SK-N-SH (cell line): ENCODE measurements around the gene BRAF. TPM values are rescaled to one million over a fixed set of nuclear protein-coding genes. Genes with fewer than 3 reads are reported as not detected.

Experiments used
- CTCF ChIA-PET: fragments of 300-600, 350-600 bp; formaldehyde crosslinking; extraction: SDS; loops from one replicate; lab custom pipeline; 2021; lab: Yijun Ruan, JAX
- POLR2A ChIA-PET: fragments of 350-600 bp; sonication (Branson Sonifier 250); formaldehyde crosslinking; extraction: SDS; loops from one replicate; lab custom pipeline; 2020; ENCODE audit warnings: antibody characterized with exemption, inconsistent platforms; lab: Yijun Ruan, JAX
- DNase-seq: peaks from one replicate; pipeline ENCODE4 v3.0.0; 2012
- H2AFZ ChIP-seq: fragments of 200-600 bp; sonication (generic); 2 replicates; pipeline ENCODE4 v1.8.1; 2016; ENCODE audit warnings: antibody characterized with exemption, mild to moderate bottlenecking, low read depth
- H3F3A ChIP-seq: fragments of 200-600 bp; sonication (generic); replicated peaks from 2 replicates; pipeline ENCODE3; 2016; ENCODE audit warnings: antibody characterized with exemption, mild to moderate bottlenecking; ENCODE audit not compliant: insufficient read depth
- H3K27ac ChIP-seq, 2 experiments: fragments of 200-500 bp in 1 of 2; fragments of 200-600 bp in 1 of 2; sonication (Bioruptor generic) in 1 of 2; sonication (generic), shearing (Covaris generic) in 1 of 2; 2 replicates each; pipeline versions ENCODE4 v1.5.1 to v1.6.1; 2014 to 2016; ENCODE audit warnings: low read depth in 2 of 2, inconsistent platforms in 1 of 2, low read length in 1 of 2, mild to moderate bottlenecking in 1 of 2, mixed read lengths in 1 of 2
- H3K27me3 ChIP-seq: fragments of 200-600 bp; sonication (generic), shearing (Covaris generic); 2 replicates; pipeline ENCODE4 v1.6.1; 2016; ENCODE audit warnings: mixed run types; ENCODE audit not compliant: insufficient read depth
- H3K36me3 ChIP-seq, 2 experiments: fragments of 200-500 bp in 1 of 2; fragments of 200-600 bp in 1 of 2; sonication (Bioruptor generic) in 1 of 2; sonication (generic) in 1 of 2; replicated peaks in 1 of 2; 2 replicates each; pipeline versions ENCODE3 to v1.5.1; 2014 to 2016; ENCODE audit warnings: low read length in 1 of 2, mild to moderate bottlenecking in 1 of 2; ENCODE audit not compliant: insufficient read depth in 2 of 2, control insufficient read depth in 1 of 2
- H3K4me1 ChIP-seq, 2 experiments: fragments of 200-500 bp in 1 of 2; fragments of 200-600 bp in 1 of 2; sonication (Bioruptor generic) in 1 of 2; sonication (generic), shearing (Covaris generic) in 1 of 2; 2 replicates each; pipeline versions ENCODE4 v1.5.1 to v1.6.1; 2014 to 2016; ENCODE audit warnings: low read depth in 1 of 2, low read length in 1 of 2, mixed run types in 1 of 2; ENCODE audit not compliant: insufficient read depth in 2 of 2, control insufficient read depth in 1 of 2
- H3K4me2 ChIP-seq: fragments of 200-600 bp; sonication (generic), shearing (Covaris generic); 2 replicates; pipeline ENCODE4 v1.6.1; 2017; ENCODE audit warnings: mixed run types
- H3K4me3 ChIP-seq, 2 experiments: fragments of 200-500 bp in 1 of 2; fragments of 200-600 bp in 1 of 2; sonication (Bioruptor generic) in 1 of 2; sonication (generic), shearing (Covaris generic) in 1 of 2; 2 replicates each; pipeline versions ENCODE4 v1.5.1 to v1.8.1; 2014 to 2016; ENCODE audit warnings: low read depth in 2 of 2, inconsistent platforms in 1 of 2, low read length in 1 of 2, mild to moderate bottlenecking in 1 of 2, mixed read lengths in 1 of 2, moderate library complexity in 1 of 2
- H3K79me2 ChIP-seq: fragments of 200-600 bp; sonication (generic); 2 replicates; pipeline ENCODE4 v1.8.1; 2017; ENCODE audit warnings: mild to moderate bottlenecking; ENCODE audit not compliant: insufficient read depth
- H3K9ac ChIP-seq: fragments of 200-600 bp; sonication (generic); 2 replicates; pipeline ENCODE4 v1.6.1; 2017; ENCODE audit warnings: mixed run types
- H3K9me2 ChIP-seq: fragments of 200-600 bp; sonication (generic); 2 replicates; pipeline ENCODE4 v1.6.1; 2017; ENCODE audit warnings: mixed run types
- H3K9me3 ChIP-seq: fragments of 200-600 bp; sonication (generic); 2 replicates; pipeline ENCODE4 v1.6.1; 2017; ENCODE audit warnings: mixed run types, mild to moderate bottlenecking, moderate library complexity
- H4K20me1 ChIP-seq: fragments of 200-600 bp; sonication (generic); 2 replicates; pipeline ENCODE4 v1.6.1; 2017; ENCODE audit warnings: mild to moderate bottlenecking, mixed run types; ENCODE audit not compliant: insufficient read depth
- CHD2 ChIP-seq: fragments of 150-350 bp; IDR thresholded peaks from 2 replicates; pipeline ENCODE4 v1.6.1; 2018; ENCODE audit warnings: low read length; ENCODE audit not compliant: partially characterized antibody
- ELF1 ChIP-seq: IDR thresholded peaks from 2 replicates; pipeline ENCODE4 v1.4.0; 2012
- EZH2phosphoT487 ChIP-seq: fragments of 200-600 bp; sonication (generic); IDR thresholded peaks from 2 replicates; pipeline ENCODE4 v1.6.1; 2017; ENCODE audit warnings: low read depth, mixed run types, mild to moderate bottlenecking, antibody characterized with exemption, moderate library complexity, borderline replicate concordance
- FOSL2 ChIP-seq: IDR thresholded peaks from 2 replicates; pipeline ENCODE4 v1.4.0; 2012; ENCODE audit warnings: low read depth, mild to moderate bottlenecking, moderate library complexity, borderline replicate concordance
- FOXJ3 ChIP-seq: sonication (generic); formaldehyde crosslinking; IDR thresholded peaks from 2 replicates; pipeline ENCODE4 v1.5.1; 2020; ENCODE audit warnings: mild to moderate bottlenecking, missing genetic modification reagents
- FOXM1 ChIP-seq: IDR thresholded peaks from 2 replicates; pipeline ENCODE4 v1.4.0; 2012; ENCODE audit warnings: low read depth, mild to moderate bottlenecking
- GATA2 ChIP-seq: sonication (generic); formaldehyde crosslinking; IDR thresholded peaks from 2 replicates; pipeline ENCODE4 v1.5.0; 2020; ENCODE audit warnings: mild to moderate bottlenecking, missing genetic modification reagents
- MEF2A ChIP-seq: IDR thresholded peaks from 2 replicates; pipeline ENCODE4 v1.4.0; 2012; ENCODE audit warnings: low read depth, borderline replicate concordance
- MXI1 ChIP-seq: IDR thresholded peaks from 2 replicates; pipeline ENCODE4 v1.6.1; 2012; ENCODE audit warnings: mild to moderate bottlenecking, low read depth, low read length, improper control_type of control experiment
- SIN3A ChIP-seq: IDR thresholded peaks from 2 replicates; pipeline ENCODE4 v1.6.1; 2012; ENCODE audit warnings: low read depth, mild to moderate bottlenecking, low read length, moderate library complexity, borderline replicate concordance
- SMC3 ChIP-seq: IDR thresholded peaks from 2 replicates; pipeline ENCODE4 v1.6.1; 2012; ENCODE audit warnings: low read depth, low read length, improper control_type of control experiment
- TEAD4 ChIP-seq: IDR thresholded peaks from 2 replicates; pipeline ENCODE4 v1.4.0; 2012; ENCODE audit warnings: mild to moderate bottlenecking, borderline replicate concordance; ENCODE audit not compliant: insufficient read depth
- YY1 ChIP-seq: IDR thresholded peaks from 2 replicates; pipeline ENCODE4 v1.4.0; 2012; ENCODE audit warnings: low read depth, mild to moderate bottlenecking
- whole genome bisulfite sequencing: methylation state at CpG from one replicate; pipeline ENCODE4 v1.1.6; 2017; ENCODE audit warnings: low lambda C conversion rate; 5-methylcytosine and 5-hydroxymethylcytosine counted together
- polyA plus RNA-seq, 3 experiments: library from polyadenylated mRNA; depleted of rRNA; stranded (reverse); fragments of >200 nt; gene quantifications; 2 replicates each; pipeline ENCODE4 v1.2.3, GENCODE V29; 2012
- TF ChIP-seq, protein P1 (sequence below): fragments of 150-350 bp; IDR thresholded peaks from 2 replicates; pipeline ENCODE4 v1.6.1; 2017; ENCODE audit warnings: antibody characterized with exemption, low read length, low read depth, borderline replicate concordance
- TF ChIP-seq, protein P2 (sequence below): IDR thresholded peaks from 2 replicates; pipeline ENCODE4; 2012
- TF ChIP-seq, protein P3 (sequence below): IDR thresholded peaks from 2 replicates; pipeline ENCODE4 v1.6.1; 2012; ENCODE audit warnings: mild to moderate bottlenecking, low read depth, low read length, moderate library complexity

BRAF gene
- polyA plus RNA-seq, 1 of the 3 experiments (the other 2 are of a cell fraction) = 5.2 TPM

DNA sequence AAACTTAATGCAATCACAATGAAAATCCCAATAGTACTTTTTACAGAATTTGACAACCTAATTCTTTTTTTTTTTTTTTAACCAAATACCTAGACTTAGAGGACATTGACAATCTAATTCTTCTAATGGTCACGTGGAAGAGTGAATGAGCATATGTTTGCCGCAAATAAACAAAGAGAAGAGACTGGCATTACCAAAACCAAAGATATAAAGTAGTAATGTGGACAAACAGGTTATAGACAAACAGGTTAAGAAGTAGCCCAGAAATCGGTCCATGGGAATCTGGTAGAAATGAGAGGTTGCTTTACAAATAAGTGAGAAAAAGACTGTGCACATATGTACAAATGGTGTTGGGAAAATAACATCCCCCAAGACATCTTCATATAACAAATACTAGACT lies 27.7 kb downstream of the BRAF start:
- no peaks in the 10 kb centered on the region for H3K9me2 ChIP-seq
- no peaks in the 10 kb centered on the region for H3K9me3 ChIP-seq
- no peak overlapping the region for H3K27ac ChIP-seq
- no peaks in the 10 kb centered on the region for H3F3A ChIP-seq
- H3K27me3 ChIP-seq = no peaks in the 10 kb centered on the region
- H3K4me3 ChIP-seq = no peak overlapping the region
- POLR2A ChIA-PET = no interaction called here
- no peak overlapping the region for H3K9ac ChIP-seq
- CTCF ChIA-PET = no interaction called here
- peaks cover 51% of the 10 kb centered on the region for H4K20me1 ChIP-seq
- H3K4me1 ChIP-seq = peaks cover 0 to 5% of the 10 kb centered on the region in 2 experiments; a peak in 3 of 4 replicates
- H3K79me2 ChIP-seq = peaks cover 96% of the 10 kb centered on the region
- WGBS = 93% methylated on average over 3 of the region's 3 CpGs
- H3K4me2 ChIP-seq = no peak overlapping the region
- TF ChIP-seq TEAD4 (no peak), FOSL2 (no peak), MEF2A (no peak), MXI1 (no peak), FOXJ3 (no peak), SIN3A (no peak), CHD2 (no peak), YY1 (no peak), FOXM1 (no peak), ELF1 (no peak), EZH2phosphoT487 (no peak), SMC3 (no peak), GATA2 (no peak)
- TF ChIP-seq, protein P1, sequence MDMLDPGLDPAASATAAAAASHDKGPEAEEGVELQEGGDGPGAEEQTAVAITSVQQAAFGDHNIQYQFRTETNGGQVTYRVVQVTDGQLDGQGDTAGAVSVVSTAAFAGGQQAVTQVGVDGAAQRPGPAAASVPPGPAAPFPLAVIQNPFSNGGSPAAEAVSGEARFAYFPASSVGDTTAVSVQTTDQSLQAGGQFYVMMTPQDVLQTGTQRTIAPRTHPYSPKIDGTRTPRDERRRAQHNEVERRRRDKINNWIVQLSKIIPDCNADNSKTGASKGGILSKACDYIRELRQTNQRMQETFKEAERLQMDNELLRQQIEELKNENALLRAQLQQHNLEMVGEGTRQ = no peak
- TF ChIP-seq, protein P2, sequence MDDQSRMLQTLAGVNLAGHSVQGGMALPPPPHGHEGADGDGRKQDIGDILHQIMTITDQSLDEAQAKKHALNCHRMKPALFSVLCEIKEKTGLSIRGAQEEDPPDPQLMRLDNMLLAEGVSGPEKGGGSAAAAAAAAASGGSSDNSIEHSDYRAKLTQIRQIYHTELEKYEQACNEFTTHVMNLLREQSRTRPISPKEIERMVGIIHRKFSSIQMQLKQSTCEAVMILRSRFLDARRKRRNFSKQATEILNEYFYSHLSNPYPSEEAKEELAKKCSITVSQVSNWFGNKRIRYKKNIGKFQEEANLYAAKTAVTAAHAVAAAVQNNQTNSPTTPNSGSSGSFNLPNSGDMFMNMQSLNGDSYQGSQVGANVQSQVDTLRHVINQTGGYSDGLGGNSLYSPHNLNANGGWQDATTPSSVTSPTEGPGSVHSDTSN = no peak
- TF ChIP-seq, protein P3, sequence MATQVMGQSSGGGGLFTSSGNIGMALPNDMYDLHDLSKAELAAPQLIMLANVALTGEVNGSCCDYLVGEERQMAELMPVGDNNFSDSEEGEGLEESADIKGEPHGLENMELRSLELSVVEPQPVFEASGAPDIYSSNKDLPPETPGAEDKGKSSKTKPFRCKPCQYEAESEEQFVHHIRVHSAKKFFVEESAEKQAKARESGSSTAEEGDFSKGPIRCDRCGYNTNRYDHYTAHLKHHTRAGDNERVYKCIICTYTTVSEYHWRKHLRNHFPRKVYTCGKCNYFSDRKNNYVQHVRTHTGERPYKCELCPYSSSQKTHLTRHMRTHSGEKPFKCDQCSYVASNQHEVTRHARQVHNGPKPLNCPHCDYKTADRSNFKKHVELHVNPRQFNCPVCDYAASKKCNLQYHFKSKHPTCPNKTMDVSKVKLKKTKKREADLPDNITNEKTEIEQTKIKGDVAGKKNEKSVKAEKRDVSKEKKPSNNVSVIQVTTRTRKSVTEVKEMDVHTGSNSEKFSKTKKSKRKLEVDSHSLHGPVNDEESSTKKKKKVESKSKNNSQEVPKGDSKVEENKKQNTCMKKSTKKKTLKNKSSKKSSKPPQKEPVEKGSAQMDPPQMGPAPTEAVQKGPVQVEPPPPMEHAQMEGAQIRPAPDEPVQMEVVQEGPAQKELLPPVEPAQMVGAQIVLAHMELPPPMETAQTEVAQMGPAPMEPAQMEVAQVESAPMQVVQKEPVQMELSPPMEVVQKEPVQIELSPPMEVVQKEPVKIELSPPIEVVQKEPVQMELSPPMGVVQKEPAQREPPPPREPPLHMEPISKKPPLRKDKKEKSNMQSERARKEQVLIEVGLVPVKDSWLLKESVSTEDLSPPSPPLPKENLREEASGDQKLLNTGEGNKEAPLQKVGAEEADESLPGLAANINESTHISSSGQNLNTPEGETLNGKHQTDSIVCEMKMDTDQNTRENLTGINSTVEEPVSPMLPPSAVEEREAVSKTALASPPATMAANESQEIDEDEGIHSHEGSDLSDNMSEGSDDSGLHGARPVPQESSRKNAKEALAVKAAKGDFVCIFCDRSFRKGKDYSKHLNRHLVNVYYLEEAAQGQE = no peak
- DNase-seq = no peak
- no peak overlapping the region for H2AFZ ChIP-seq
- H3K36me3 ChIP-seq = no peaks in the 10 kb centered on the region
